ENCODE results near the gene TMEM235.

The TMEM235 gene

DNA sequence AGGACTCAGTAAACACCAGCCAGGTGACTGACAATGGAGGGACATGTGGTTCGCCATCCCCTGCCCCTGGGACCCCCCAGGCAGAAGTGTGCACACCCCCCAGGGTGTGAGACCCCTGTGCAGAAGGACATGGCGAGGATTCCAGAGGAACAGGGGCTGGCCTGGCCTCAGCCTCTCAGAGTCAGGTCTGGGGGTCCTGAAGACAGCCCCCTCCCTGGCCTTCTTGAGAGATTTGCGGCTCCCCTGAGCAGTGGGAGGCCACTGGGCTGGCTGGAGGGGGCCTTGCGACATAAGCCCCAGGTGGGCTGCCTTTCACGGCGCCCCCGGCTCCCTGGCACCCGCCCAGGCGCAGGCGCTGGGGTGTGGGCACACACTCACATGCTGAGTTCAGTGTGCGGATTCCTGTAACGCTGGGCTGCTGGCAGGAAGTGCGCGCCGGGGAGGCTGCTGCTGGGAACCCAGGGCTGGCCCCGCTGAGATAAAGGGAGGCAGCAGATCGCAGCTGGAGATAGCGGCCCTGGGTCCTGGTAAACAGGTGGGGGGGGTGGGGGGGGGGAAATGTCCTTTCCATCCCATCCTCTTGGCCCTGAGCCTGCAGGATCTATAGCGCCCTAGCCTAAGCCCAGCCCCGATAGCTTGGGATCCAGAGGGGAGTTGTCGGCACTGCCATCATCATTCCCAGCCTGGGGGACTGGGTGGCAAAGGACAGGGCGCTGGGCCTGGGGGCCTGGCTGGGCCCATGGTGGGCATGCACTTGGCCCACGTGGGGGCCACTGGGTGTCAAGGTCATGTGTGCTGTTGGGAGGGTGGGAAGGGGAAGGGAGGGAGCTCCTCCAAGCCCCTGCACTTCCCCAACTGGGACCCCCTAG lies 27.1 kb downstream of the TMEM235 start:
- no peaks in the 10 kb centered on the region for H3K27me3 ChIP-seq (ENCODE audit: insufficient read depth, low read depth, severe bottlenecking)
- H3K4me3 ChIP-seq (ENCODE audit: low read depth, low read length) = no peak overlapping the region
- TF ChIP-seq, protein P1, sequence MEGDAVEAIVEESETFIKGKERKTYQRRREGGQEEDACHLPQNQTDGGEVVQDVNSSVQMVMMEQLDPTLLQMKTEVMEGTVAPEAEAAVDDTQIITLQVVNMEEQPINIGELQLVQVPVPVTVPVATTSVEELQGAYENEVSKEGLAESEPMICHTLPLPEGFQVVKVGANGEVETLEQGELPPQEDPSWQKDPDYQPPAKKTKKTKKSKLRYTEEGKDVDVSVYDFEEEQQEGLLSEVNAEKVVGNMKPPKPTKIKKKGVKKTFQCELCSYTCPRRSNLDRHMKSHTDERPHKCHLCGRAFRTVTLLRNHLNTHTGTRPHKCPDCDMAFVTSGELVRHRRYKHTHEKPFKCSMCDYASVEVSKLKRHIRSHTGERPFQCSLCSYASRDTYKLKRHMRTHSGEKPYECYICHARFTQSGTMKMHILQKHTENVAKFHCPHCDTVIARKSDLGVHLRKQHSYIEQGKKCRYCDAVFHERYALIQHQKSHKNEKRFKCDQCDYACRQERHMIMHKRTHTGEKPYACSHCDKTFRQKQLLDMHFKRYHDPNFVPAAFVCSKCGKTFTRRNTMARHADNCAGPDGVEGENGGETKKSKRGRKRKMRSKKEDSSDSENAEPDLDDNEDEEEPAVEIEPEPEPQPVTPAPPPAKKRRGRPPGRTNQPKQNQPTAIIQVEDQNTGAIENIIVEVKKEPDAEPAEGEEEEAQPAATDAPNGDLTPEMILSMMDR (IDR thresholded peaks at IDR 0.05; ENCODE audit: low read depth, low read length) = no peak
- no peak for DNase-seq
- peaks cover 3% of the 10 kb centered on the region for H3K36me3 ChIP-seq
- H3K9me3 ChIP-seq (ENCODE audit: severe bottlenecking) = no peaks in the 10 kb centered on the region
- H3K27ac ChIP-seq = no peak overlapping the region

- peaks cover 1% of the 10 kb centered on the region for H3K36me3 ChIP-seq
- DNase-seq = no peak
- TF ChIP-seq, protein P1 (IDR thresholded peaks at IDR 0.05; ENCODE audit: low read depth, low read length) = 0 out of 2 replicates have a peak, but pooled peaks have one; percentile 11
- no peak overlapping the region for H3K27ac ChIP-seq
- no peaks in the 10 kb centered on the region for H3K9me3 ChIP-seq (ENCODE audit: severe bottlenecking)
- H3K4me3 ChIP-seq (ENCODE audit: low read depth, low read length) = no peak overlapping the region
- no peaks in the 10 kb centered on the region for H3K27me3 ChIP-seq (ENCODE audit: insufficient read depth, low read depth, severe bottlenecking)
These were observed 27.7 kb downstream of the TMEM235 start for GRCh38 chr17:78259192-78259554.

GRCh38 chr17:78263063-78263735 lies 31.8 kb downstream of the TMEM235 start:
- peak overlapping the region; percentile 78 for H3K27ac ChIP-seq
- no peak overlapping the region for H3K4me3 ChIP-seq (ENCODE audit: low read depth, low read length)
- no peaks in the 10 kb centered on the region for H3K27me3 ChIP-seq (ENCODE audit: insufficient read depth, low read depth, severe bottlenecking)
- TF ChIP-seq, protein P1 (IDR thresholded peaks at IDR 0.05; ENCODE audit: low read depth, low read length) = no peak
- no peaks in the 10 kb centered on the region for H3K9me3 ChIP-seq (ENCODE audit: severe bottlenecking)
- peak; percentile 80 for DNase-seq
- H3K36me3 ChIP-seq = no peaks in the 10 kb centered on the region

GRCh38 chr17:78263736-78264340 lies 32.4 kb downstream of the TMEM235 start:
- TF ChIP-seq, protein P1 (IDR thresholded peaks at IDR 0.05; ENCODE audit: low read depth, low read length) = no peak
- no peaks in the 10 kb centered on the region for H3K9me3 ChIP-seq (ENCODE audit: severe bottlenecking)
- no peak overlapping the region for H3K4me3 ChIP-seq (ENCODE audit: low read depth, low read length)
- peak overlapping the region; percentile 78 for H3K27ac ChIP-seq
- peak; percentile 85 for DNase-seq
- H3K27me3 ChIP-seq (ENCODE audit: insufficient read depth, low read depth, severe bottlenecking) = no peaks in the 10 kb centered on the region
- H3K36me3 ChIP-seq = no peaks in the 10 kb centered on the region

- H3K9me3 ChIP-seq (ENCODE audit: severe bottlenecking) = no peaks in the 10 kb centered on the region
- TF ChIP-seq, protein P1 (IDR thresholded peaks at IDR 0.05; ENCODE audit: low read depth, low read length) = no peak
- peak overlapping the region; percentile 78 for H3K27ac ChIP-seq
- H3K4me3 ChIP-seq (ENCODE audit: low read depth, low read length) = no peak overlapping the region
- no peak for DNase-seq
- H3K36me3 ChIP-seq = no peaks in the 10 kb centered on the region
- H3K27me3 ChIP-seq (ENCODE audit: insufficient read depth, low read depth, severe bottlenecking) = no peaks in the 10 kb centered on the region
These were observed 33.2 kb downstream of the TMEM235 start for GRCh38 chr17:78264590-78264989.

All from WERI-Rb-1 (cell line).